GM18951 (cell line): ENCODE data around the gene VWA3B.

Experiments
- POLR2A ChIP-seq: IDR thresholded peaks from 4 replicates; pipeline ENCODE4 v1.6.1; 2011; ENCODE audit warnings: mild to moderate bottlenecking; ENCODE audit not compliant: insufficient read length, insufficient read depth; ENCODE audit errors: extremely low read depth
- in situ Hi-C: fragments of 300-500 bp; cut with MboI; formaldehyde crosslinking; loops from one replicate; pipeline ENCODE4 v1.12.0; 2022; ENCODE audit warnings: low sequenced_read_pairs, mixed read lengths, inconsistent platforms; ENCODE audit not compliant: unreplicated experiment

VWA3B gene

GRCh38 chr2:98277162-98277859 is 190.3 kb downstream of the VWA3B start:
- no peak for TF ChIP-seq POLR2A
- in situ Hi-C loops: no loop called here

- TF ChIP-seq POLR2A: no peak
- in situ Hi-C loops: no loop called here
These were observed 191.1 kb downstream of the VWA3B start for GRCh38 chr2:98278074-98278473.

DNA sequence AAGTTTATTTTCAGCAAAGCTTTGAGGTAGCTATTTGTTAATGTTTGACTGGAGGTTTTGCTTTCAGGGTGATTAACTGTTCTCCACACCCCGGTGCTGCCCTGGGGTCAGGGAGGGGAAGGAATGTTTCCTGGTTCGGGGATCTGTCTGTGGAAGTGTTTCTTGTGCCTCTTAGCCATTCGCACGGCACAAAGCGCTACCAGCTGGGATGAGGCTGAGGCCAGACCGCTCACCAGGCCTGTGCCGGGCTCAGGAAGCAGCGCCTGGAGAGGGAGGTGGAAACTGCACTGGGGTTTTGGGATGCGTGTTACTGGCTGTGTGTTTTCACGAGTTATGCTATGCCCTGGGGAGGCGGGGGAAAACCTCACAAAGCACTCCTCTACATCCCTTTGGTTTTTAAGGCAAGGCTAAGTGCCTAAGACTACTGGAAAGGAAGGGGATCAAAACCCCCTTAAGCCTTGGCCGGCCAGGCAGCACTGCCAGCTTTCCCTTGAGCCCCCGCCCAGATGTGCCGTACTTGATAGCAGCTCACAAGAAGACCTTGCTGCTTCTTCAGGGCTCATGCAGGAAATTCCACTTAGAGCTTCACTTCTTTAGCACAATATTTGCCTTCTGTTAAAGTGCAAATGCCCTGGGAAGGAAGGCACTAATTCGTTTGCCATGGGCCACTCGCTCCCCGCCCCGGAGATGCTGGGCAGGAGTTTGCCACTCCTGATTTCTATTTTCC is 193.6 kb downstream of the VWA3B start:
- no peak for TF ChIP-seq POLR2A
- in situ Hi-C loops: no loop called here

GRCh38 chr2:98281607-98282006 is 194.6 kb downstream of the VWA3B start:
- TF ChIP-seq POLR2A: no peak
- in situ Hi-C loops: no loop called here

- TF ChIP-seq POLR2A: no peak
- in situ Hi-C loops: no loop called here
These were observed 195.1 kb downstream of the VWA3B start for GRCh38 chr2:98282109-98282508.

DNA sequence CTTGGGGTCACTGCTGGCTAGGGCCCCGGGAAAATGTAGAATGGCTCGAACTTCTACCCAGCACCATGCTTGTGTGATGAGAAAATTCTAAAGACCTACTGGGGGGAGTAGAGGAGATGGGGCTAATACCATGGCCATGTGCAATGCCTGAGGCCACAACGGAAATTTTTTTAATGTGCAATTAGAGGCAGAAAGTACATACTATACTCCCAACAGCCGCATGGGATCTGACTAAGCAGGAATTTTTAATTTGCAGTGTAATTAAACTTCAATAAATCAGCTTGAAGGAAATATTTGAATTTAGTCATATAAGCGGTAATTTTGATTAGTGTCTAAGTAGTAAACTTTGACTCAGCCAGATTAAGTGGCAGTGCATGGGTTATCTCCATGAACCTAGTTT is 206.1 kb downstream of the VWA3B start:
- TF ChIP-seq POLR2A: no peak
- in situ Hi-C loops: no loop called here

DNA sequence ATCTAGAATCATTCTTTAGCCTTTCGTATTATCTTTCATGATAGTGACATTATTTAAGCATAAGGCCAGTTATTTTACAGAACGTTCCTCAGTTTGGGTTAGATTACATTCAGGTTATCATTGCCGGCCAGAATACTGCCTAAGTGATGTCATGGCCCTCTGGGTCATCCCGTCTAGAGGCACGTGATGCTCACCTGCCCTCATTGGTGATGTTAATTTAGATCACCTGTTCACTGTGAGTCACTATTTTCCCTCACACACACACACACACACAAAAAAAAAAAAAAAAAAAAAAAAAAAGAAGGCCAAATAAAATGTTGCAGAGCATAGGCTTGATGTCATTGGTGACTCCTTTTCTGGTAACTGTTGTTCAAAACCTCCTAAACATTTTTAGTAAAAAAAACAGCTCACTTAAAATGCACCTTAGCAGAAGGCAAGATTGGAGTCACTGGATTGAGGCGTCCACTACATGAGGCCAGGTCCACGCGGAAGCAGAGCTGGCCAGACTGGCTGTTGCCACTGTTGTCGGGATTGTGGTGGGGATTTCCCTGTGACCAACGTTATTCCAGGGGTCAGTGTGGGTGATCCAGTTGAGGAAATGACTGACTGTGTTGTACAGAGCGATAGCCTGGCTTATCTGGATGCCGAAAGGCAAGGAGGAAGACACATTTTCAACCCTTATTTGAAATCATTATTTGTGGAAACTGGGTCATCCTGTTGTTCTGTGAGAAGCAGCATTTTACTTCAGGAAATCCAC is 207.1 kb downstream of the VWA3B start:
- no peak for TF ChIP-seq POLR2A
- in situ Hi-C loops: no loop called here

- in situ Hi-C loops: no loop called here
- TF ChIP-seq POLR2A: no peak
These were observed 207.7 kb downstream of the VWA3B start for GRCh38 chr2:98294711-98295110.

DNA sequence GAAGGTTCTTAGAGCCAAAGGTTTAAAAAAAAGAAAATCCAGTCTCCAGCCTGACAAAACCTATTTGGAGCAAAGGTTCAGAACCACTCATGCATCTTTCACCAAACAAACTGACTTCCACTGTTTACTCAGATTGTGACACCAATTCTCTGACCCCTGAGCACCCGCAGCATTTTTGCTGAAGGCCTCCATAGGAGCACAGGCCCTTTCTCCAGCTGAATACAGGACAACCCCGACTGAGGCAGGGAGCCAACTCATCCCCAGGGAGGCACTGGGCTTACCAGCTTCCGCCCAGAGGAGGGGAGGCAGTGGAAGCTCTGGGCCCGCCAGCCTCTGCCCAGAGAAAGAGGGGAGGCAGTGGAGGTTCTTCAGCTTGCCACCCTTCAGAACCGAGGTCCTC is 208.3 kb downstream of the VWA3B start:
- in situ Hi-C loops: no loop called here
- no peak for TF ChIP-seq POLR2A

- in situ Hi-C loops: no loop called here
- TF ChIP-seq POLR2A: no peak
These were observed 208.9 kb downstream of the VWA3B start for GRCh38 chr2:98295721-98296414.

- TF ChIP-seq POLR2A: no peak
- in situ Hi-C loops: no loop called here
These were observed 209.5 kb downstream of the VWA3B start for GRCh38 chr2:98296440-98296839.

DNA sequence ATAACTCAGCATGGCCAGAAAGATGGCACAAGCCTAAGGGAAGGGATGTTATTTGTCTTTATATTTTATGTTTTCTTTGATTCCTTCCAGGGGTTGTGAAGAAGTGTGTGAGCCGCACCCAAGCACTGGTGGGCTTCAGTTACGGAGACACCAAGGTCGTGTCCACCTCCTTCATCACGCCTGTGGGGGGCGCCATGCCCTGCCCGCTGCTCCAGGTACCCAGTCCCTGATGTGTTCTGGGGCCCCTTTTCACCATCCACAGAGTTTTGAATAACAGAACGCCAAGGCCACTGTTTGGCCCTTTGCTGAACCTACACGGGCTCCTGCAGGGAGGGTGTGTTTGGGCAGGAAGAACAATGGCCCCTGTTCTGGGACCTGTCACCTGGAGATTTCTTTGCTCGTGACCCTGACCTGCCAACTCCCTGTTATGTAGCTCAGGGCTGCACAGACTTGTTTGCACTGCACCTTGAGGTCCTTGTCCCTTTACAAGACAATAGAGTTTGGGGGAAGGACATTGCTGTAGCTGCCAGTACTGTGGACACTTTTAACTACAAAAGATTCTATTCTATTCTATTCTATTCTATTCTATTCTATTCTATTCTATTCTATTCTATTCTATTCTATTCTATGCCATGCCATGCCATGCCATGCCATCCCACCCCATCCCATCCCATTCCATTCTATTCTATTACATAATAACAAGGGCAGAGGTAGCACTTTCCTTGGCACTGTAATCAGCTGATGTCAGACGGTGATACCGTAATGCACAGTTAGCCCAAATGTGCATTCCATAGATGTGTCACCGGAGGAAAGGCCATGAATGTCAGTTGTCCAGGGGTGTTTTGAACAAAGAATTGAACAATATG is 211.1 kb downstream of the VWA3B start:
- TF ChIP-seq POLR2A: no peak
- in situ Hi-C loops: no loop called here

GRCh38 chr2:98298683-98299164 is 211.8 kb downstream of the VWA3B start:
- no peak for TF ChIP-seq POLR2A
- in situ Hi-C loops: no loop called here
